Body of pancreas (tissue), 4 donors: ENCODE measurements around the gene CAST. TPM values are rescaled to one million over a fixed set of nuclear protein-coding genes. Genes with fewer than 3 reads are reported as not detected.

Source experiments
- ATAC-seq: fragments of 150-250 bp; one replicate; pipeline ENCODE4 v1.9.1; 2016
- DNase-seq, 4 donors: peaks; one replicate each; pipeline ENCODE4 v3.0.0-alpha.2; 2019
- H3K27ac ChIP-seq, 4 donors: fragments of 200-600 bp; sonication (generic); 1 replicate in 3 of 4; 2 replicates in 1 of 4; pipeline versions ENCODE4 v1.5.1 to v1.6.1; 2016 to 2019; ENCODE audit warnings: mild to moderate bottlenecking in 1 of 4, mixed read lengths in 1 of 4, moderate library complexity in 1 of 4
- H3K27me3 ChIP-seq, 2 donors: fragments of 200-600 bp; sonication (generic); one replicate each; pipeline ENCODE4 v1.6.0; 2016; ENCODE audit warnings: mild to moderate bottlenecking in 1 of 2
- H3K36me3 ChIP-seq, 2 donors: fragments of 200-600 bp; sonication (generic); replicated peaks in 1 of 2; 2 replicates each; pipeline ENCODE4 v1.5.1; 2016; ENCODE audit warnings: low read depth in 2 of 2; ENCODE audit not compliant: insufficient read depth in 1 of 2
- H3K4me1 ChIP-seq: fragments of 200-600 bp; sonication (generic); one replicate; pipeline ENCODE4 v1.6.0; 2016
- H3K4me3 ChIP-seq, 2 donors: fragments of 200-600 bp; sonication (generic); 1 replicate in 1 of 2; 2 replicates in 1 of 2; pipeline ENCODE4 v1.5.1; 2016 to 2019
- H3K9me3 ChIP-seq, 3 donors: fragments of 200-600 bp; sonication (generic); 1 replicate in 2 of 3; 2 replicates in 1 of 3; pipeline ENCODE4 v1.5.1; 2016
- POLR2A ChIP-seq, 3 donors: fragments of 450-650 bp; IDR thresholded peaks; one replicate each; pipeline ENCODE4 v1.6.1; 2016; ENCODE audit warnings: antibody characterized with exemption in 3 of 3, mild to moderate bottlenecking in 2 of 3
- WGBS, 2 donors: methylation state at CpG; one replicate each; pipeline ENCODE4 v1.1.5; 2017; 5-methylcytosine and 5-hydroxymethylcytosine counted together
- intact Hi-C: fragments of 100-400 bp; cut with DNase I; formaldehyde crosslinking; loops from one replicate; pipeline ENCODE4 v1.15.1; 2023
- total RNA-seq, 2 donors: library from RNA; depleted of rRNA; stranded (reverse); fragments of >200 nt; gene quantifications; one replicate each; pipeline ENCODE4 v1.1.0, GENCODE V29; 2016
- TF ChIP-seq, protein P1 (sequence below), 7 experiments: fragments of 450-650 bp in 4 of 7; fragments of 200-600 bp in 3 of 7; sonication (generic) in 3 of 7; IDR thresholded peaks; one replicate each; pipeline ENCODE4 v1.5.1; 2016 to 2019; ENCODE audit warnings: antibody characterized with exemption in 7 of 7

CAST gene
- total RNA-seq, 2 donors from 2014 or later: 130 to 157 TPM

DNA sequence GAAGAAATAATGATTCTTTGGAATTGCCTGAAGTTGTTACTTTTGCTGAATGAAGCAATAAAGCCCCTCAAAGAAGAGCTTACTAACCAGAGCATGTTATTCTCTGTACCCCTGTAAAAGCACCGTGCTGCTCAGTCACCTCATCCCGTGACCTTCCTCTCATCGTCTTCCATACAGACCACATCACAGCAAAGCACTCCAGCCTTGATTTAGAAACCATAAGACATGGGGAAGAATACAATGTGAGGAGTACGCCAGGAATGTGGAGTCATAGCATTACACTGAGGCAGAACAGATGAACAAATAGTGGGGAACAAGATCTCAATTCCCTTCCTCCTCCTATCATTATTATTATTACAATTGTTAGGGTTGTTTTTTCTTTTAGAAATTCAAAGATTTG is 96.4 kb downstream of the CAST start:
- ATAC-seq: no peak
- Histone ChIP-seq H3K36me3 (peaks cover 11 to 36% of the 10 kb centered on the region in 2 donors), H3K27ac (no peak overlapping the region), H3K27me3 (no peaks in the 10 kb centered on the region), H3K4me1 (no peaks in the 10 kb centered on the region), H3K9me3 (no peaks in the 10 kb centered on the region), H3K4me3 (no peak overlapping the region)
- DNase-seq: no peak
- WGBS, 2 donors: 87 to 89% methylated on average over 4 of the region's 4 CpGs
- intact Hi-C loops: no loop called here
- TF ChIP-seq POLR2A (IDR thresholded peaks at IDR 0.05): no peak
- TF ChIP-seq, protein P1, sequence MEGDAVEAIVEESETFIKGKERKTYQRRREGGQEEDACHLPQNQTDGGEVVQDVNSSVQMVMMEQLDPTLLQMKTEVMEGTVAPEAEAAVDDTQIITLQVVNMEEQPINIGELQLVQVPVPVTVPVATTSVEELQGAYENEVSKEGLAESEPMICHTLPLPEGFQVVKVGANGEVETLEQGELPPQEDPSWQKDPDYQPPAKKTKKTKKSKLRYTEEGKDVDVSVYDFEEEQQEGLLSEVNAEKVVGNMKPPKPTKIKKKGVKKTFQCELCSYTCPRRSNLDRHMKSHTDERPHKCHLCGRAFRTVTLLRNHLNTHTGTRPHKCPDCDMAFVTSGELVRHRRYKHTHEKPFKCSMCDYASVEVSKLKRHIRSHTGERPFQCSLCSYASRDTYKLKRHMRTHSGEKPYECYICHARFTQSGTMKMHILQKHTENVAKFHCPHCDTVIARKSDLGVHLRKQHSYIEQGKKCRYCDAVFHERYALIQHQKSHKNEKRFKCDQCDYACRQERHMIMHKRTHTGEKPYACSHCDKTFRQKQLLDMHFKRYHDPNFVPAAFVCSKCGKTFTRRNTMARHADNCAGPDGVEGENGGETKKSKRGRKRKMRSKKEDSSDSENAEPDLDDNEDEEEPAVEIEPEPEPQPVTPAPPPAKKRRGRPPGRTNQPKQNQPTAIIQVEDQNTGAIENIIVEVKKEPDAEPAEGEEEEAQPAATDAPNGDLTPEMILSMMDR (IDR thresholded peaks at IDR 0.05): no peak

GRCh38 chr5:96761618-96762017 is 99.4 kb downstream of the CAST start:
- ATAC-seq (no peak), DNase-seq (no peak)
- 26 to 42% methylated on average over 4 of the region's 4 CpGs for WGBS, 2 donors
- Histone ChIP-seq H3K27me3 (no peaks in the 10 kb centered on the region), H3K4me3 (no peak overlapping the region), H3K4me1 (no peaks in the 10 kb centered on the region), H3K27ac (no peak overlapping the region), H3K9me3 (no peaks in the 10 kb centered on the region), H3K36me3 (peaks cover 6 to 32% of the 10 kb centered on the region in 2 donors)
- no peak for TF ChIP-seq POLR2A (IDR thresholded peaks at IDR 0.05)
- TF ChIP-seq, protein P1 (IDR thresholded peaks at IDR 0.05): no peak
- intact Hi-C loops: no loop called here

GRCh38 chr5:96763026-96763425 is 100.8 kb downstream of the CAST start:
- Histone ChIP-seq H3K27me3 (no peaks in the 10 kb centered on the region), H3K27ac (no peak overlapping the region), H3K4me1 (no peaks in the 10 kb centered on the region), H3K36me3 (peaks cover under 1 to 39% of the 10 kb centered on the region in 2 donors), H3K9me3 (no peaks in the 10 kb centered on the region), H3K4me3 (no peak overlapping the region)
- 75 to 85% methylated on average over 5 of the region's 5 CpGs for WGBS, 2 donors
- intact Hi-C loops: no loop called here
- DNase-seq (no peak), ATAC-seq (no peak)
- TF ChIP-seq, protein P1 (IDR thresholded peaks at IDR 0.05): no peak
- TF ChIP-seq POLR2A (IDR thresholded peaks at IDR 0.05): no peak

DNA sequence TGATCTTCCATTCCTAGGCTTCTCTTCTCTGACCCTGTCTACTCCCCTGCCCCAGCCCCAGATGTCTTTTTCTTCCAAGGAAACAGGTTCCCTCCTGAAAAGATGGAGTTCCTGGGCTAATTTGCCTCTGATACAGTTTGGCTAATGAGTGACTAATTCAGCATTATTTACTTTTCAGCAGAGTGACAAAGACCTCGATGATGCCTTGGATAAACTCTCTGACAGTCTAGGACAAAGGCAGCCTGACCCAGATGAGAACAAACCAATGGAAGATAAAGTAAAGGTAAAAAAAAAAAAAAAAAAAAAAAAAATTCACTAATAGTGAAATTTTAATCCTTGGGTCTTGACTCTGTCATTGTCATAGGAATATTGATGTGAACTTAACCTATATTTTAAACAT is 102.9 kb downstream of the CAST start:
- no peak for TF ChIP-seq POLR2A (IDR thresholded peaks at IDR 0.05)
- TF ChIP-seq, protein P1 (IDR thresholded peaks at IDR 0.05): no peak
- Histone ChIP-seq H3K9me3 (no peaks in the 10 kb centered on the region), H3K4me3 (no peak overlapping the region), H3K27ac (no peak overlapping the region), H3K27me3 (no peaks in the 10 kb centered on the region), H3K36me3 (peaks cover under 1 to 48% of the 10 kb centered on the region in 2 donors), H3K4me1 (no peaks in the 10 kb centered on the region)
- intact Hi-C loops: no loop called here
- DNase-seq (no peak), ATAC-seq (no peak)
- 3 to 5% methylated on average over 1 of the region's 1 CpG for WGBS, 2 donors

GRCh38 chr5:96768708-96769251 is 106.6 kb downstream of the CAST start:
- WGBS, 2 donors: 79 to 82% methylated on average over 4 of the region's 4 CpGs
- H3K9me3 ChIP-seq: no peaks in the 10 kb centered on the region
- ATAC-seq (no peak), DNase-seq (no peak)
- H3K36me3 ChIP-seq: peaks cover 4 to 50% of the 10 kb centered on the region in 2 donors
- TF ChIP-seq, protein P1 (IDR thresholded peaks at IDR 0.05): no peak
- no peak for TF ChIP-seq POLR2A (IDR thresholded peaks at IDR 0.05)
- no peaks in the 10 kb centered on the region for H3K27me3 ChIP-seq
- no peak overlapping the region for H3K4me3 ChIP-seq
- intact Hi-C loops: no loop called here
- H3K4me1 ChIP-seq: no peaks in the 10 kb centered on the region
- no peak overlapping the region for H3K27ac ChIP-seq
